GM18858 (cell line): ENCODE results near the gene COQ9.

Source experiments
- ATAC-seq: cut with Tn5 transposase; IDR thresholded peaks from one replicate; pipeline ENCODE4 v1.9.1; 2021; ENCODE audit not compliant: unreplicated experiment

Gene COQ9

GRCh38 chr16:57509231-57509923 is 62.1 kb downstream of the COQ9 start:
- no peak for ATAC-seq

- ATAC-seq, result no peak
Measured at GRCh38 chr16:57510016-57510871, 63.0 kb downstream of the COQ9 start.
